GM18499 (cell line): ENCODE data around the gene AP2B1.
"Not testable (repeated sequence)": the region's sequence is repeated elsewhere in the genome, so short reads cannot be mapped to it uniquely, and the experiment has no call there.

Source experiments
- ATAC-seq: cut with Tn5 transposase; IDR thresholded peaks from one replicate; pipeline ENCODE4 v1.9.1; 2021; ENCODE audit warnings: moderate number of reproducible peaks; ENCODE audit not compliant: insufficient read depth, unreplicated experiment

Gene AP2B1

GRCh38 chr17:35742896-35743477, 155.9 kb downstream of the AP2B1 start:
- ATAC-seq, result no peak

GRCh38 chr17:35743626-35744328, 156.7 kb downstream of the AP2B1 start:
- no peak for ATAC-seq

- ATAC-seq, result no peak
Measured at GRCh38 chr17:35744830-35745229, 157.7 kb downstream of the AP2B1 start.

- no peak for ATAC-seq
Measured at GRCh38 chr17:35745246-35745645, 158.1 kb downstream of the AP2B1 start.

GRCh38 chr17:35745749-35746320, 158.7 kb downstream of the AP2B1 start:
- ATAC-seq, result no peak

GRCh38 chr17:35747540-35748017, 160.5 kb downstream of the AP2B1 start:
- ATAC-seq, result no peak

GRCh38 chr17:35748341-35748841, 161.3 kb downstream of the AP2B1 start:
- no peak for ATAC-seq

GRCh38 chr17:35748979-35749378, 161.9 kb downstream of the AP2B1 start:
- no peak for ATAC-seq

GRCh38 chr17:35749560-35750412, 162.7 kb downstream of the AP2B1 start:
- ATAC-seq, result no peak

GRCh38 chr17:35750526-35751395, 163.6 kb downstream of the AP2B1 start:
- no peak for ATAC-seq

GRCh38 chr17:35751541-35751940, 164.4 kb downstream of the AP2B1 start:
- ATAC-seq, result not testable (repeated sequence)

GRCh38 chr17:35752471-35752870, 165.3 kb downstream of the AP2B1 start:
- no peak for ATAC-seq

- ATAC-seq, result no peak
Measured at GRCh38 chr17:35752945-35753764, 166.0 kb downstream of the AP2B1 start, which contains the start of gene GAS2L2. TSS of gene GAS2L2 (minus strand) at chr17:35753239. CDS start at chr17:35752850, 389 bp downstream.

GRCh38 chr17:35757243-35757642, 170.1 kb downstream of the AP2B1 start:
- no peak for ATAC-seq

- no peak for ATAC-seq
Measured at GRCh38 chr17:35760587-35760986, 173.5 kb downstream of the AP2B1 start, which contains the start of gene C17orf50. TSS of gene C17orf50 (plus strand) at chr17:35760887. CDS start at chr17:35760942, 55 bp downstream.

- ATAC-seq, result no peak
Measured at GRCh38 chr17:35761601-35762000, 174.5 kb downstream of the AP2B1 start.

GRCh38 chr17:35763767-35764122, 176.6 kb downstream of the AP2B1 start:
- no peak for ATAC-seq

GRCh38 chr17:35764123-35764991, 177.2 kb downstream of the AP2B1 start:
- no peak for ATAC-seq
